Suppressor macrophage (primary cell): Measurements from ENCODE around the gene AQP1.

Experiments used
- DNase-seq, 4 experiments: peaks; one replicate each; pipeline ENCODE4 v3.0.0-alpha.2; 2020 to 2022

The AQP1 gene

DNA sequence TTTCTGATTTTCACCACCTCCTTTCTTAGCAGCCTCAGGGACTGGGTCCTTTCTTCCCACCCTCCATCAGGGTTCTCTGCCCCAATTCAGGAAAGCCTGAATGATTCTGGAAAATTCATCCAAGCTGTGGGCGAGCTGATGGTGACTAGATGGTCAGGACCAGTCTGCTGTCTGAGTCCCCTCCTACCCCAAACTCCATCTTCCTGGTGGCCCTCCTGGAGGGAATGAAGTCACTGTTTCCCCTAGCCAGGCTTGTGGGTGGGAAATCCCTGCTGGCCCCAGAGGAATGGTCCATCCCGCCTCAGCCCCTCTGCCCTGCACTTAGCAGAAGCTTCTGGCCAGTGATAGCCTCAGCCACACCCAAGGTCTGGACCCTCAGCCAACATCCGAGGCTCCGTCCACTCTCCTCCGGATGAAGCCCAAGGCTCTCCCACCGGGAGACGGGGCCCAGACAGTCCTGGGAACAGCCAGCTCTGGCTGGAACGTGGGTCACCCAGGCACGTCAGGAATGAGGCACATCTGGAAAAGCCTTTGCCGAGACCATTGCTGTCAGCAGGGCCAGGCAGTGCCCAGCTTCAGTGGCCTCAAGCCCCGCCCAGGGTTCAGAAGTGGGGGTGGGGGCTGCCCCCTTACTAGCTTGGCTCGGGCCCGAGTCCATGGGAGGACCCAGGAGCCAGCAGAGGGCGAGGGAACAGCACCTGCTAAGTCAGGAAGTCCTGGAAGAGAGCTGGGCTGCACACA is 4.0 kb upstream of the AQP1 start:
- no peak for DNase-seq

DNA sequence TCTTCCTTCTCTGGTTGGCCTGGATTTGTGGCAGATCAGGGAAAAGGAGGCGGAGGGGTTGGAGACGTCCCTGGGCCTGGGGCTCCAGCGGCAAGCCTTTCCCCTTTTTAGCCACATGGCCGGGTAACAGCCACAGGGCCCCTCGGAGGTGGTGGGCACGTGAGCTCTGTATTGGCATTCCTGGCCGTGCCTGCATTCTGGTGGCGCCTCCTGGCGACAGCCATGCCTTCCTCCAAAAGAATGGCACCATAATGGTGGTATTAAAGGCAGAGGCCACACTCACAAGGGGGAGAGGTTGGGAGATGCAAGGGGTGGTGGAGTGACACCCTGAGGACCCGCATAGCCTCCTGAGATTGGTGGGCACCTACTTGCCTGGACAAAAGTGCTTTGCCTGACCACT is 3.0 kb upstream of the AQP1 start:
- no peak for DNase-seq

DNA sequence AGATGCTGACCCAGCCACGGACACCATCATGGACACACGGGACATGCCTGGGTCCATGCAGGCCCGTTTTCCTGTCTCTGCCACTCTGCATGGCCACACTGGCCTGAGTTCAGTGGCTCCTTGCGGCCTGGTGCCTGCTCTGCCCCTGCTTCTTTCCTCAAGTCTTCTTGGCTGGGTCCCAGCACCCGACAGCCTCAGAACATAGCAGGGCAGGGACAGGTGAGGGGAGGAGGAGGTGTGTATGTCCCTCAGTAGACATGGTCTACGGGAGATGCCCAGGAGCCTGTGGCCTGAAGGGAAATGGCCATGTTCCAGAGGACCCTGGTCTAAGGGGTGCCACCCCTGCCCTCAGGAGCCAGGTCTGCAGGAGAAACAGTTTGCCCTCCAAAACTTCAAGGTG is 2.2 kb upstream of the AQP1 start:
- DNase-seq, result no peak

DNA sequence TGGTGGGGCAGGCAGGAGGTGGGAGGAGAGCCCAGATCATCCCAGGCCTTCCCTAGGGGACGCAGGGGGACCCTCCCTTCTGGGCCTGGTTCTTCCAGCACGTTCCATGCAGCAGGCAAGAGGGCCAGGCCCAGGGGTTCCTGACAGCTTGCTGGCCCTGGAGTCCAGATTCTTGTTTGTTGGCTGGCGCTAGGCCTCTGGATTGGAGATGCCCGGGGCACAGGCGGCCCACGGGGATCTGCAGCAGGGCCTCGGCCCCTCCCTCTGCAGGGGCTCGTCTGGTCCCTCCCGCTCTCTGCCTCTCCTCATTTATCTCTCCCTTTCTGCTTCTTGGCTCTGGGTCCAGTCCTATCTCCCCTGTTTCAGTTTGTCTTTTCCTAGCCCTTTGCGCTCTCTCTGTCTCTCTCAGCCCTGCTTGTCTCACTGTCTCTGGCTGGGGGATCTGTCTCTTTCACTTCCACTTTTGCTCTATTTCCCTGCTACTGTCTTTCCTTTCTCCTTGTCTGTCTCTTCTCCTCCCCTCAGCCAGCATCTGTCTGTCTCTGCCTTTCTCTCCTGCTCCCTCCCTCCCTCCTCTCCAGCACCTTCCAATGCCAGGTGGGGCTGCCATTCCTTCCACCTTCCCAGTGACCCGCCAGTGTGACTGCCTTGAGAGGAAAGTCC is 1.1 kb upstream of the AQP1 start:
- DNase-seq, result no peak

DNA sequence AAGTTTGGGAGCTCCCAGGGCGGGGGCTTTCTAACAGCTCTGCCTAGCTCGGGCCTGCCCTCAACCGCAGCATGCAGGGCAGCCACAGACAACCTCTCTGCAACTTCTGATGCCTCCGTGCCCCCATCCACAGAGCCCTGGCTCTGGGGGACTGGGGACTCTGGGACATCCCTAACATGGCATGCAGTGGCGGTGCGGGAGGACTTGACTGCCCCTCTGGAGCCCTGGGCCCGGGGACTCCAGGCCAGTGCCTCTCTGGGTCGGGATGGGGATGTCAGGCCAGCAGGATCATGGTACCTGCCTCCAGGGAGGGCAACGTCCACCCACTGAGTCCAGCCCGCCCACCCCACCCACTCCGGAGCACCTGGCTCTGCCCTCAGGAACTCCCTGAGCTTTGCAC is 520 bp upstream of the AQP1 start:
- DNase-seq, result no peak

DNA sequence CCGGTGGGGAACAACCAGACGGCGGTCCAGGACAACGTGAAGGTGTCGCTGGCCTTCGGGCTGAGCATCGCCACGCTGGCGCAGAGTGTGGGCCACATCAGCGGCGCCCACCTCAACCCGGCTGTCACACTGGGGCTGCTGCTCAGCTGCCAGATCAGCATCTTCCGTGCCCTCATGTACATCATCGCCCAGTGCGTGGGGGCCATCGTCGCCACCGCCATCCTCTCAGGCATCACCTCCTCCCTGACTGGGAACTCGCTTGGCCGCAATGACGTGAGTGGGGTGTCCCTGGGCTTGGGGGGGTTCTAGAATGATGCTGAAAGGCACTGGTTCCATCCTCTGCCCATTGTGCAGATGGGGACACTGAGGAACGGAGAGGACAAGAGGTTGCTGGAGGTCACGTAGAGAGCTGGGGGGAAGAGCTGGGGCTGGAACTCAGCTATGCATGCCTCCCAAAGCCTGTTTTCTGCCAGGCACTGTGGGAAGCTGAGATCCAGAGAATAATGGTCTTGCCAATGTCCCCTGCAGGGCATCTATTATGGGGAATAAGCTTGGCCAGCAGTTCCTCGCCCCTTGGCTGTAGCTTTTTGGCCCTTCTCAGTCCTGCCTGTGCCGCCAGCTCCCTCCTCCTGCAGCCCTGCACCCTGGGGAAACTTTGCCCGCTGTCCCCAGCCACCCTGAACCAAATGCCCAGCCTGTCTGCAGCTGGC is 523 bp downstream of the AQP1 start:
- no peak for DNase-seq

DNA sequence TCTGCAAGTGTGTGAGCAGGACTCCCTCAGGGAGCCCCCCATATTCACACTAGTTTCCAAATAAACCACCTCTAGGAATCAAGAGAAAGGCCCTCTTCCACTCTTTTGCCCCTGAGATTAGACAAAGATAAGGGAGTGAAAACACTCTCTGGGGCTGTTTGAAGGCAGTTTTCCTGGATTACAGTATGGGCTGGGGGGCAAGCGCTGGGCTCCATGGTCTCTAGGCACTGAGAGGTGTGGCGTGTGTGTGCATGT is 1.0 kb downstream of the AQP1 start:
- DNase-seq, result no peak

DNA sequence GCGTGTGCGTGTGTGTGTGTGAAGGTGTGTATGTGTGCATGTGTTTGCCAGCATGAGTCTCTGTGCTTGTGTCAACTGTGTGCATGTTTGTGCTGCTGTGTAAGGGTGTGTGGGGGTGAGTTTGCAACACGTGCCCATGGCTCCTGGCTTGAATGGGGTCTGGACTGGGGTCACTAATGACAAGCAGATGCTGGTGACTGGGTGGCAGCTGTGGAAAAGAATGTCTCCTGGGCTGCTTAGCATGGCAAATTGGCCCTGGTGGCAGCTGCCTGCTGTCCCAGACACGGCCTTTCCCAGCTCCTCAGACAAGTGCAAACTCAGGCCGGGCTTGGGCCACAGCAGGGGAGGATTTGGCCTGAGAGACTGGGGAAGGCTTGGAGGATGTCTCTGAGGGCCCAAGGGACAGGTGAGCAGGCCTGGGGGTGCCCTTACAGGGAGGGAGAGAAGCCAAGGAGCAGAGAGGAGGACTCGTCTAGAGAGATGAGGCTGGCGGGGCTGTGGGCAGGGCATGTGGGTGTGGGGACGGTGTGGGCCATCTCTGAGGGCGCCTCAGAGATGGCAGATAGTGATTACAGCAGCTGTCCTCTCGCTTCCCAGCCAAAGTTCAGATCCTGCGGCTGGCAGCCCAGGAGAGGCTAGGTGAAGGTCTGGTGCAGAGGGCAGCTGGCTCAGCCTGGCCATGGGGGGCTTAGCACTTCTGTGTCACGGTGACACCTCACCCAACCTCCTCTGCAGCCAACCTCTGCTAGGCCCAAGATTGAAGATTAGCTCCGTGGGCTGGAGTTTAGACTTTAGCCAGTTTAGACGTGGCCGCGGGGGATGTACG is 1.5 kb downstream of the AQP1 start:
- DNase-seq, result no peak

DNA sequence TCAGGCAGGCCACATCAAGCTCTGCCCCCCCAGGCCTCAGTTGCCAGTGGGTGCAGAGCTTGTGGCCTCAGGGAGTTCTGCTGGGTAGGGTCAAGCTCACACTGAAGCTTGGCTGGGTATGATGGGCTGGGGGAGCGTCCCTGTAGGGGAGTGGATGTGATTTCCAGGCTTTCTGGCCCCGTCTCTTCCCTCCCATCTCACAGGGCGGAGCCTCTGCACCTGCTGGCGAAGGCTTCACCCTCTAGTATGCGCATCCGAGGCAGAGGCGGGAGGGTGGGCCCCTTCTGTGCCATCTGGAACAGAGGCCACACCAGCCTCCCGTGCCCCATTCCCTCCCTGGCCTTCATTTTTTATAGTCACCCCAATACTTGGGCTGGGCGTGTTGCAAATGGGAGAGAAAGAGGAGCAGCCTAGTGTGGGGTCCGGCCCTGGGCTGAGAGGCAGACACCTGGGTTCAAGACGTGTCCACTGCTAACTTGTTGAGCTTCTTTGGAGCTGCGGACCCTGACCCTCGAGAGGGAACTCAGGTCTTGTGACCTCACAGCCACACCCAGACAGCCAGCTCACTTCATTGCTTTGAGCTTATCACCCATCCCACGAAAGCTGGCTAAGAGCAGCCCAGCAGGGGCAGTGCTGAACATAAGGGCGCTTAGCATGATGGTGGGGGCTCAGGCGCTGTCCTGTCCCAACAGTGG is 2.3 kb downstream of the AQP1 start:
- no peak for DNase-seq

DNA sequence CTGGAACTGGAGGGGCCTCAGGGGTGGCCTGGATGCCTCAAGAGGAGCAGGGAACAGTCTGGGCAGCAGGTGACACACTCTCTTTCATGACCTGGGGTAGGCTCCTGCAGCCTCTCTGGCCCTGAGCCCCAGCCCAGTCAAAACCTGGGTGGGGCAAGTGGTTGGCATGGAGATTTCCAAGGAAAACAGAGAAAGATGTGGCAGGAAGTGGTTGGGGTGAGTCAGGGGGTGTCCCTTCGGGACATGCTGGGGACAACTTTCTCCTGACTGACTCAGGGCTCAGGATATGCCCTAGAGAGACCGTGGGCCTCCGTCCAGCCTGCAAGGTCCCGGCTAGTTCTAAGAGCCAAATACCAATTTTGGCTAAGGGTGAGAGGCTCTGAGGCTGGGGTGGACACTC is 2.9 kb downstream of the AQP1 start:
- no peak for DNase-seq

DNA sequence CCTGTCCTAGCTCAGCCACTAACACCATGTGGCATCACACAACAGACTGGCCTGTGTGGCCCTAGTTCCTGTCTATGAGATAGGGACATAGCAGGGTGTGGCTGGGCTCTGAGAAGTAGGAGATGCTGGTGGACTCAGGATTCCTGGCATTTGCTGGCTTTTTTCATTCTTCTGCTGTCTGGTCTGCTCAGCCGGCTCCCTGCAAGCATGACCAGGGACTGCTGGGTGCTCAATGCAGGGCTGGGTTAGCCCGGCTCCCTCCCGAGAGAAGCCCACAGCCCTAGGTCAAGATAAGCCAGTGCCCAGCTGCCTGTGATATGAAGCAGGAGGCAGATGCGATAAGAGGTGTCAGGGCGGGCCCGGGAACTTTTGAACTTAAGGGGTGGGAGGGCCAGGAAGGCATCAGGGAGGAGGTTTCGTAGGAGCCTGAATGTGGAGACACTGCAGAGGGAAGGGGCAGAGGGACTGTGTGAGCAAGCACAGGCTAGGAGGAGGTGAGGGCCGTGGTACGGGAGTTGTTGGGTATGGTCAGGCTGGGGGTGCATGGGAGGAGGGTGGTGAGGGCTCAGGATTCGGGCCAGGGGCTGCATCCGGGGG is 3.5 kb downstream of the AQP1 start:
- no peak for DNase-seq

DNA sequence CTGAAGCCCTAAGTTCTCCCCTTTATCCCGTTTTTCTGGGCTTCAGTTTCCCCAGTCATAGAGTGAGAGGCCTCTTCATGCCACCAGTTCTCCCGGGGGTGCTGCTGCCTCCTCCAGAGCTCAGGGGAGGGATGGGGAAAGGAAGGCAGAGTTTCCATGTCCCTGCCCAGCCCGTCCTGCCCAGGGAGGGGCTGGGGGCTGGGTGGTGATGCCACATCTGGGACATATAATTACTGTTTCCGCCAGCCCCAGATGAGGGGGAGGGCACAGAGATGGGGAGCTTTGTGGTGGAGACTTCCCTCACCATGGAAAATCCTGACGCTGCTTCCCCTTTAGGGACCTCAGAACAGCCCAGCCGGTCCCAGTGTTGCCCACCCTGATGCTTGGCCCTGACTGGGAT is 4.1 kb downstream of the AQP1 start:
- DNase-seq, result no peak

DNA sequence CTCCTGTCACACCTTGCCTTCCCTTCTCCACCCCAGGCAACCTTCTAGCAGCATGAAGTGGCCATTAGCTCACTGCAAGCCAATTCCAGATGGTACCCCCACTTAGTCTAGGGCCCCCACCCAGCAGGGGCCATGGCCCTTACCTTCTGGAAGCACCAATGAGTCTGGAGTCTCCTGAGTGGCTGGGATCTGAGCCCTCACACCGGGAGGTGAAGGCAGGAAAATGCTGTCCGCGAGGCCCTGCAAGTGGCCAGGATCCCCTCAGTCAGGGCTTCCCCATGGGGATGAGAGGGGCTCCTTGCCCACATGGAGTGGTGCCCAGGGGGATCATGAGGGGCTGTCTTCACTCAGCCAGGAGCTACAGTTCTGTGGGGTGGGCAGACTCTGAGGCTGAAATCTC is 4.6 kb downstream of the AQP1 start:
- no peak for DNase-seq

DNA sequence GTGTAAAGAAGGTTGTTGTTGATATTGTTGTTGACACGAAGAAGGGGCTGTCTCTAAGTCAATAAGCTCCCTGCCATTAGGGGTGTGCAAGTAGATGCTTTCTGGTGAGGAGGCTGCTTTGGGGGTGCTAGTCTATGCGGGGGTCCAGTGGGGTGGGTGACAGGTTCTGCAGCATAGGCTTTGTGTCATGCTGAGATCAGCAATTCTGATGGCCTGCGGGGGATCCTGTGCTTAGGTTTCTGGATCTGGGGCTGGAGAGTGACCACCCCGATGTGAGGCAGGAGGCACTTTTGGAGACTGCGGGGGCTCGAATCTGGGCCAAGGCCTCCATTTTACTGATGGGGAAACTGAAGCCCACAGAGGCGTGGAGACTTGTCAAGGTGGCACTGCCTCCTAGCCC is 5.1 kb downstream of the AQP1 start:
- no peak for DNase-seq

DNA sequence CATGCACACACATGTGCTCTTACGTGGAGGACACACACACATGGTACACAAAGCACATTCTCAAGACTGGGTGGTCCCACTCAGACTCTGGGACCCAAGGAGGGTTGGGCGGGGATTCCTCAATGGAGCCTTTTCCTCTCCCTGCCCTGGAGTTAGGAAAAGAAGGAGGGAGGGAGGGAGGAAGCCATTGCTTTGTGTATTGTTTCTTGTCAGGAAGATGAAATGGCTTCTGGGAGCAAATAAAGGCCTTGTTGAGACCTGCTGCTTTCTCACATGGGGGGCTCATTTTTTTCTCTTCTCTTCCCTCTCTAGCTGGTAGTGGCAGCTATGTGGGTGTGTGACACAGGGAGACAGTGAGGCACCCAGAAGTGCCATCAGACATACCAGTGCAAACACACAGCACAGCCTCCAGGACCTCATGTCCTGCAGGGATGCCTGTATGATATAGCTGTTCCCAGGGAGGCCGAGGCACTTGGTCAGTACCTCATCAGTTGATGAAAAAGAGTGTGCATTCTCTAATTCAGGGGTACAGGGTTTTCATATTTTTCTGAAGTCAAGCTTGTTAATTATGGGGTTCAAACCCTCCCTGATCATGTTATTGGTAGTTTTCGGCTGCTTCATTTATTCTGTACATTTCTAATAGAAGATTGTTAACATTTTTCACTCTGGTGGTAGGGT is 5.7 kb downstream of the AQP1 start:
- DNase-seq, result no peak

DNA sequence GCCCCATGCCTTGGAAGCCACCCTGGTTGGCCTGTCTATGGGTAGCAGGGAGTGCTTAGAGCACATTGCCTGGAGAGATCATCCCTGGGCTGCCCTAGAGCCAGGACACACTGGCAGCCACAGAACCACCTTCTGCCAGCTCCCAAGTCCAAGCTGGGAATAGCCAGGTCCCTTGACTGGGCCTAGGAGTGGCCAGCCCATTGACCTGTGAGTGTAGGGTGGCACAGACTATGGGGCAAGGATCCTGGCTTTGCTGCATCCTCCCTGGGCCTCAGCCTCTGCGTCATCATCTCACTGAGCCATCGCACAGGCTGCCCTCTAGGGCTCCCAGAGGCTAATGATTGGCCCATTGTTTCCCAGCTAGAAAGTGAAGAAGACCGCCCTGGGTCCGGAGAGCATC is 7.0 kb downstream of the AQP1 start:
- DNase-seq, result no peak

DNA sequence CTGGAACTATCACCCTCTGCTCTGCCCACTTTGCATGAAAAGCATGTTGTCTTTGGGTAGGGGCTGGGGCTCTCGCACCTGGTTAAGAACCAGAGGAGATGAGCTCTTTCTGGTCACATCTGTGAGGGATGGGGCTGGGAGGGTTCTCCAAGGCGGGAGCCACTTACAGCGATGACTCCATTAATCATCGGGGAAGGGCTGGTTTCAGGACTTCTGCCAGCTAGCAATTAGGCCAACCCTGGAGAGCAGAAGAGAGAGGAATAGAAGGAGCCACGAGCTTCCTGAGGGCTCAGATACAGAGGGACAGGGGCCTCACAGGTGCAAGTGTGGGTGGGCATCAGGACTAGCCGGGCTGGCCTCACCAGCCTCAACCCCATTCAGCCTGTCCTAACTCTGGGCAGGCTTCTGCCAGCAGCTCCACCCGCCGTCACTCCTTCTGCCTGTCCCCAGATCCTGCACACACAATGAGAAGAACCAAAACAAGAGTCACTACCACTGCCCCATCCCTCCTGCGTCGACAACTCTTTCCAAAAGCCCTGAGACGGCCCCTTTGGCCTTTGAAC is 8.4 kb downstream of the AQP1 start:
- no peak for DNase-seq

DNA sequence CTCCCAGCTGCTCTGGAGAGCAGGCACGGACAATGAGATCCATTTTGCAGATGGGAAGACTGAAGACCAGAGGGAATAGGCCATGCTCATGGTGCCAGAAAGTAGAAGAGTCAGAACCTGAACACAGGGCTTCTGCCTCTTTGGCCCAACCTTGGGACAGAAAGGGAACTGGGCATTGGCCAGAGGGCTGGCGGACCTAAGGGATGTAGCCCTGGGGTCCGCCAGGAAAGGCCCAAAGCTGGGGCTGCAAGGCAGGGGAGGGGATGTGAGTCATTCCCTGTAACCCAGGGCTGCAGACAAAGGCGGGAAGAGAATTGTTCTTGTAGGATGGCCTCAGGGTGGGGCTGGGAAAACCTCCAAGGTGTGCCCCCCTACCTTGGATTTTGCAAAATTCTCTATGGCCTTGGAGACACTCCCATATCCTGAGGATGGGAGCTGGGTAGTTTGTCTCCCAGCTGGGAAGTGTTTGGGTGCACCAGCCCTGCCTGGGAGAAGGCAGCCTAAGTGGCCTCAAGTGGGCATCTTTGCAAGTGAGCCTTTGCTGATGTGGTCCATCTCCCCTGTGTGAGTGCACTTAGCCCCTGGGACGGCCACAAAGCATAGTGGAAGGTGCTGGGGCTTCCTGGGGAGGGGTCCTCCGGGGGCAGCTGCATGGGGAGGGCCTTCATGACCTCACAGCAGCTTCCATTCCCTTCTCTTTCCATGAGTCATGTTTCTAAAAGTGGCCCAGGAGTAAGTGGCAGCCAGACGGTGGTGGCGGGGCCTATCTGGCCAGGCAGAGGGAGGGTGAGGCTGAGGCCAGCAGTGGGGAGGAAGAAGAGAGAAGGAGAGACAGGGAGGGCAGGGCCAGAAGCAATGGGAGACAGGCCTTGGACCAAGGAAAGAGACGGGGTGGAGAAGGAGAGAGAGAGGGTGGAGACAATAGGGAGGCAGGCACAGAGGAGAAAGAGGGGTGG is 9.2 kb downstream of the AQP1 start:
- no peak for DNase-seq

DNA sequence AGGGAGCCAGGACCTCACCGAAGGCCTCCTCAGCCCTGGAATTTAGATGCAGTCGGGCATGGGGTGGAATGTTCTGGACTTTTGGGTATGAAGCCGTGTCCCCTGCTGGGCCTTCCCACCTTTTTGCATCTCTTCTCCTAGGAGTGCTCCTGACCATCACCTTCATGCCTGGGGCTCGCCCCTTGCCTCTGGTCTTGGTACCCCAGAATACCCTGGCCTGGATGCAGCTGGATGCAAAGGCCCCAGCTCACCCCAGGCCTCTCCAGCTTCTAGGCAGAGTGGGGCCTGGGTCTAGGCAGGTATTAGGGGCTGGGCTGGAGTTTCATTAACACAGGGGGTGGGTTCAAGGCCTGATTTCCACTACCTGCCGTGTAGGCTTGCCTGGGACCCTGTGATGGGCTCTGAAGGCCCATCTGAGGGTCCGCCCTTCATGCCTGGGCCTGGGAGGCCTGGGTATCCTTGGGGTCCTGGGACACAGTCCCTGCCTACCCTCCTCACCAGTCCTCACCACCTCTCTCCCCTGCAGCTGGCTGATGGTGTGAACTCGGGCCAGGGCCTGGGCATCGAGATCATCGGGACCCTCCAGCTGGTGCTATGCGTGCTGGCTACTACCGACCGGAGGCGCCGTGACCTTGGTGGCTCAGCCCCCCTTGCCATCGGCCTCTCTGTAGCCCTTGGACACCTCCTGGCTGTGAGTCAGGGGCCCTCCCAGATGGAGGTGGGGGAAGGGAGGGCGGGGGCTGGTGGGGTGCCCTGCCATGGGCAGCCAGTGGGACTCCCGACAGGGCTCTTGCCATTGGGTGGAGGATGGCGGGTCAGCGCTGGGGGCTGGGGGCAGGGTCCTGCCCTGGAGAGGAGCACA is 10.1 kb downstream of the AQP1 start:
- DNase-seq, result no peak
